ENCODE data around the gene PTCRA. TPM values are rescaled to one million over a fixed set of nuclear protein-coding genes. Genes with fewer than 3 reads are reported as not detected.
A peak's percentile ranks its signal among the peaks of the same experiment; 100 is the strongest.
"Not testable (repeated sequence)": the region's sequence is repeated elsewhere in the genome, so short reads cannot be mapped to it uniquely, and the experiment has no call there.

Gene PTCRA
- polyA plus RNA-seq, 3 donors, result 0.27 to 0.83 (median 0.55) TPM

DNA sequence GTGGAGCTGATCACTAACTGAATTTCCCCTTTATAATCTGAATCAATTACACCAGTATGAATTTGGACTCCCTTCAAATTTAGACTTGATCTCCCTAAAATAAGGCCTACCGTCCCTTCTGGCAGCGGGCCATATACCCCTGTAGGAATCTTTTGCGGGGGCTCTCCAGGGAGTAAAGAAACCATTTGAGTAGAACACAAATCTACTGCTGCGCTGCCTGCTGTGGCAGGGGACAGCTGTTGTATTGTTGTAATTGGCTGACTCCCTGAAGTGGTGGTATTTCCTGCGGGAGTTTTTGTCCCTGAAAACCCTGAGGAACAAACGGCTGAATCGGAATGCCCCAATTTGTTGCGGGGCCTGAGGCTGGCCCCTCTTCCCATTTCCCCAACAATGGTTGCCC is 16.0 kb upstream of the PTCRA start:
- no peak overlapping the region for H3K9ac ChIP-seq (ENCODE audit: insufficient read depth, low read length, poor library complexity, severe bottlenecking)
- H3K27me3 ChIP-seq (ENCODE audit: control insufficient read depth in 2 of 2, insufficient read depth in 2 of 2, low read length in 2 of 2), result no peaks in the 10 kb centered on the region
- Mint-ChIP-seq H3K4me3 (no peak overlapping the region), H3K27ac (no peak overlapping the region), H3K27me3 (ENCODE audit: low read depth in 3 of 3) (peaks cover 0 to 1% (median 0%) of the 10 kb centered on the region in 3 donors), H3K9me3 (no peaks in the 10 kb centered on the region), H3K36me3 (no peaks in the 10 kb centered on the region), H3K4me1 (peaks cover 21% of the 10 kb centered on the region)
- H3K36me3 ChIP-seq (replicated peaks in 1 of 2; ENCODE audit: control insufficient read depth in 1 of 2, insufficient read depth in 2 of 2, low read length in 2 of 2), result no peaks in the 10 kb centered on the region
- peaks cover 0 to 14% of the 10 kb centered on the region in 2 donors for H3K4me1 ChIP-seq (ENCODE audit: control insufficient read depth in 1 of 2, insufficient read depth in 2 of 2, low read length in 2 of 2)
- no peaks in the 10 kb centered on the region for H3K79me2 ChIP-seq (ENCODE audit: insufficient read depth, low read length)
- intact Hi-C loops (cut with micrococcal nuclease), result loop anchor here (2.0 to 10.0 kb wide), 7 partner anchors 37 to 243 kb away; partner anchors contain the start of genes KLHDC3 (in 1 of the 2), MEA1 (in 1 of the 2) and TBCC (in 1 of the 2)
- H3K4me2 ChIP-seq (replicated peaks; ENCODE audit: extremely low read depth, low read length, poor library complexity, severe bottlenecking), result no peak overlapping the region
- 100% methylated on average over 2 of the region's 8 CpGs for WGBS (ENCODE audit: insufficient coverage)
- no peak for DNase-seq
- no peak overlapping the region for H3K27ac ChIP-seq (ENCODE audit: low read depth in 1 of 2, low read length in 2 of 2)
- no peak overlapping the region for H2AFZ ChIP-seq (ENCODE audit: insufficient read depth, low read depth, low read length, poor library complexity, severe bottlenecking)
- H4K20me1 ChIP-seq (ENCODE audit: insufficient read depth, low read length), result no peaks in the 10 kb centered on the region
- no peaks in the 10 kb centered on the region for H3K9me3 ChIP-seq (replicated peaks in 1 of 2; ENCODE audit: control insufficient read depth in 1 of 2, insufficient read depth in 1 of 2, low read length in 2 of 2)
- no peak overlapping the region for H3K4me3 ChIP-seq (replicated peaks in 1 of 3; ENCODE audit: low read depth in 2 of 3, low read length in 3 of 3)
- TF ChIP-seq, protein P1, sequence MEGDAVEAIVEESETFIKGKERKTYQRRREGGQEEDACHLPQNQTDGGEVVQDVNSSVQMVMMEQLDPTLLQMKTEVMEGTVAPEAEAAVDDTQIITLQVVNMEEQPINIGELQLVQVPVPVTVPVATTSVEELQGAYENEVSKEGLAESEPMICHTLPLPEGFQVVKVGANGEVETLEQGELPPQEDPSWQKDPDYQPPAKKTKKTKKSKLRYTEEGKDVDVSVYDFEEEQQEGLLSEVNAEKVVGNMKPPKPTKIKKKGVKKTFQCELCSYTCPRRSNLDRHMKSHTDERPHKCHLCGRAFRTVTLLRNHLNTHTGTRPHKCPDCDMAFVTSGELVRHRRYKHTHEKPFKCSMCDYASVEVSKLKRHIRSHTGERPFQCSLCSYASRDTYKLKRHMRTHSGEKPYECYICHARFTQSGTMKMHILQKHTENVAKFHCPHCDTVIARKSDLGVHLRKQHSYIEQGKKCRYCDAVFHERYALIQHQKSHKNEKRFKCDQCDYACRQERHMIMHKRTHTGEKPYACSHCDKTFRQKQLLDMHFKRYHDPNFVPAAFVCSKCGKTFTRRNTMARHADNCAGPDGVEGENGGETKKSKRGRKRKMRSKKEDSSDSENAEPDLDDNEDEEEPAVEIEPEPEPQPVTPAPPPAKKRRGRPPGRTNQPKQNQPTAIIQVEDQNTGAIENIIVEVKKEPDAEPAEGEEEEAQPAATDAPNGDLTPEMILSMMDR (IDR thresholded peaks at IDR 0.05), result no peak

DNA sequence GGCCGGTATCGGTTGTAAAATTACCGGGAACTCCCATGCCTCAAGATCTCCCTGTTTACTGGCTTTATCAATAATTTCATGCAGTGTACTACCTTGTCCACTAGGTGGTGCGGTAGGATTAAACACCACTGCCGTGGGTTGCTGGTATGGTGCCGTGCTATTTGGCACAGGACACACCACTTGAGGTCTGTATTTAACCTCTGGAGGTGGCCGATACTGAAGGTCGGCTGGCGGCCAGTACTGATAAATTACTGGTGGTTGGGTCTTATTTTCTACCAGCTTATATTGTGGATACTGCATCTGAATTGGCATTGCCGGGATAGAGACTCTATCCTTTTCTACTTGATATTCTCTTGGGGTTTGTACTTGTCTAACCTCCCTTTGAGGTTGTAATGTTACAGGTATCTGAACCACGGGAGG is 14.3 kb upstream of the PTCRA start:
- WGBS (ENCODE audit: insufficient coverage), result 0% methylated on average over 3 of the region's 11 CpGs
- TF ChIP-seq, protein P1 (IDR thresholded peaks at IDR 0.05), result peak; percentile 81
- peak overlapping the region in 1 of 2 donors; percentile 35 for H3K4me3 Mint-ChIP-seq
- no peaks in the 10 kb centered on the region for H3K9me3 Mint-ChIP-seq
- H4K20me1 ChIP-seq (ENCODE audit: insufficient read depth, low read length), result no peaks in the 10 kb centered on the region
- H3K27ac ChIP-seq (ENCODE audit: low read depth in 1 of 2, low read length in 2 of 2), result no peak overlapping the region
- peak; percentile 72 to 87 (median 82) for DNase-seq
- H3K4me2 ChIP-seq (replicated peaks; ENCODE audit: extremely low read depth, low read length, poor library complexity, severe bottlenecking), result no peak overlapping the region
- no peaks in the 10 kb centered on the region for H3K36me3 Mint-ChIP-seq
- peaks cover 0 to 1% (median 0%) of the 10 kb centered on the region in 3 donors for H3K27me3 Mint-ChIP-seq (ENCODE audit: low read depth in 3 of 3)
- no peak overlapping the region for H3K27ac Mint-ChIP-seq
- H3K27me3 ChIP-seq (ENCODE audit: control insufficient read depth in 2 of 2, insufficient read depth in 2 of 2, low read length in 2 of 2), result no peaks in the 10 kb centered on the region
- no peaks in the 10 kb centered on the region for H3K79me2 ChIP-seq (ENCODE audit: insufficient read depth, low read length)
- intact Hi-C loops (cut with micrococcal nuclease), result loop anchor here (2.0 to 10.0 kb wide), 5 partner anchors 36 to 241 kb away; partner anchors contain the start of genes KLHDC3 (in 1 of the 2) and MEA1 (in 1 of the 2)
- peaks cover 21% of the 10 kb centered on the region for H3K4me1 Mint-ChIP-seq
- H3K36me3 ChIP-seq (replicated peaks in 1 of 2; ENCODE audit: control insufficient read depth in 1 of 2, insufficient read depth in 2 of 2, low read length in 2 of 2), result no peaks in the 10 kb centered on the region
- no peak overlapping the region for H3K4me3 ChIP-seq (replicated peaks in 1 of 3; ENCODE audit: low read depth in 2 of 3, low read length in 3 of 3)
- H3K9ac ChIP-seq (ENCODE audit: insufficient read depth, low read length, poor library complexity, severe bottlenecking), result no peak overlapping the region
- H2AFZ ChIP-seq (ENCODE audit: insufficient read depth, low read depth, low read length, poor library complexity, severe bottlenecking), result no peak overlapping the region
- H3K4me1 ChIP-seq (ENCODE audit: control insufficient read depth in 1 of 2, insufficient read depth in 2 of 2, low read length in 2 of 2), result peaks cover 0 to 14% of the 10 kb centered on the region in 2 donors
- no peaks in the 10 kb centered on the region for H3K9me3 ChIP-seq (replicated peaks in 1 of 2; ENCODE audit: control insufficient read depth in 1 of 2, insufficient read depth in 1 of 2, low read length in 2 of 2)

DNA sequence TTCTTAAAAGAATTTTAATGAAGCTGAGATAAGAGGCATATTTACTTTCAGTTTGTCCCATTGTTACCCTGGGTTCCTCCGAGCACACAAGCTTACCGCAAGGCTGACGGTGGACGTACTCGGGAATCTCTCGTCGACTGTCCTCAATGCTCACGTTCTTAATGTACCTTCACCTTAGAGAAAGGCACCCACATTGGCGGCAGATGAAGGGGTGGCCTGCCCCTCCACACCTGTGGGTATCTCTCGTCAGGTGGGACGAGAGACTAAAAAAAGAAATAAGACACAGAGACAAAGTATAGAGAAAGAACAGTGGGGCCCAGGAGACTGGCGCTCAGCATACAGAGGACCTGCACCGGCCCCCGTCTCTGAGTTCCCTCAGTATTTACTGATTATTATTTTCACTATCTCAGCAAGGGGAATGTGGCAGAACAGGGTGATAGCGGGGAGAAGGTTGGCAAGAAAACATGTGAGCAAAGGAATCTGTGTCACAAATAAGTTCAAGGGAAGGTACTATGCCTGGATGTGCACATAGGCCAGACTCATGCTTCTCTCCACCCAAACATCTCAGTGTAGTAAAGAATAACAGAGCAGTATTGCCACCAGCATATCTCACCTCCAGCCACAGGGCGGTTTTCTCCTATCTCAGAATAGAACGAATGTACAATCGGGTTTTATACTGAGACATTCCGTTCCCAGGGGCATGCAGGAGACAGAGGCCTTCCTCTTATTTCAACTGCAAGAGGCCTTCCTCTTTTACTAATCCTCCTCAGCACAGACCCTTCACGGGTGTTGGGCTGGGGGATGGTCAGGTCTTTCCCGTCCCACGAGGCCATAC is 13.2 kb upstream of the PTCRA start:
- not testable (repeated sequence) for H3K9ac ChIP-seq (ENCODE audit: insufficient read depth, low read length, poor library complexity, severe bottlenecking); H3K79me2 ChIP-seq (ENCODE audit: insufficient read depth, low read length); H3K36me3 ChIP-seq (replicated peaks in 1 of 2; ENCODE audit: control insufficient read depth in 1 of 2, insufficient read depth in 2 of 2, low read length in 2 of 2); H3K27ac ChIP-seq (ENCODE audit: low read depth in 1 of 2, low read length in 2 of 2); H3K27me3 Mint-ChIP-seq (ENCODE audit: low read depth in 3 of 3); H3K4me3 Mint-ChIP-seq; H3K9me3 ChIP-seq (replicated peaks in 1 of 2; ENCODE audit: control insufficient read depth in 1 of 2, insufficient read depth in 1 of 2, low read length in 2 of 2); H3K27me3 ChIP-seq (ENCODE audit: control insufficient read depth in 2 of 2, insufficient read depth in 2 of 2, low read length in 2 of 2); H4K20me1 ChIP-seq (ENCODE audit: insufficient read depth, low read length); H3K4me2 ChIP-seq (replicated peaks; ENCODE audit: extremely low read depth, low read length, poor library complexity, severe bottlenecking); H3K9me3 Mint-ChIP-seq; H3K4me3 ChIP-seq (replicated peaks in 1 of 3; ENCODE audit: low read depth in 2 of 3, low read length in 3 of 3); DNase-seq; H3K36me3 Mint-ChIP-seq
- Histone ChIP-seq H2AFZ (ENCODE audit: insufficient read depth, low read depth, low read length, poor library complexity, severe bottlenecking) (peak overlapping the region; percentile 46), H3K4me1 (ENCODE audit: control insufficient read depth in 1 of 2, insufficient read depth in 2 of 2, low read length in 2 of 2) (peaks cover 0 to 14% of the 10 kb centered on the region in 2 donors)
- intact Hi-C loops (cut with micrococcal nuclease), result loop anchor here (5.0 to 10.0 kb wide), 4 partner anchors 35 to 240 kb away; partner anchors contain the start of genes KLHDC3 (in 1 of the 2) and MEA1 (in 1 of the 2)
- Mint-ChIP-seq H3K27ac (peak overlapping the region in 3 of 7 donors; percentile 25 to 43 (median 35)), H3K4me1 (peaks cover 21% of the 10 kb centered on the region)
- 64% methylated on average over 10 of the region's 22 CpGs for WGBS (ENCODE audit: insufficient coverage)
